ENCODE results near the gene CYP26A1. TPM values are rescaled to one million over a fixed set of nuclear protein-coding genes. Genes with fewer than 3 reads are reported as not detected.

CYP26A1 gene, protein sequence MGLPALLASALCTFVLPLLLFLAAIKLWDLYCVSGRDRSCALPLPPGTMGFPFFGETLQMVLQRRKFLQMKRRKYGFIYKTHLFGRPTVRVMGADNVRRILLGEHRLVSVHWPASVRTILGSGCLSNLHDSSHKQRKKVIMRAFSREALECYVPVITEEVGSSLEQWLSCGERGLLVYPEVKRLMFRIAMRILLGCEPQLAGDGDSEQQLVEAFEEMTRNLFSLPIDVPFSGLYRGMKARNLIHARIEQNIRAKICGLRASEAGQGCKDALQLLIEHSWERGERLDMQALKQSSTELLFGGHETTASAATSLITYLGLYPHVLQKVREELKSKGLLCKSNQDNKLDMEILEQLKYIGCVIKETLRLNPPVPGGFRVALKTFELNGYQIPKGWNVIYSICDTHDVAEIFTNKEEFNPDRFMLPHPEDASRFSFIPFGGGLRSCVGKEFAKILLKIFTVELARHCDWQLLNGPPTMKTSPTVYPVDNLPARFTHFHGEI
- total RNA-seq = not detected

DNA sequence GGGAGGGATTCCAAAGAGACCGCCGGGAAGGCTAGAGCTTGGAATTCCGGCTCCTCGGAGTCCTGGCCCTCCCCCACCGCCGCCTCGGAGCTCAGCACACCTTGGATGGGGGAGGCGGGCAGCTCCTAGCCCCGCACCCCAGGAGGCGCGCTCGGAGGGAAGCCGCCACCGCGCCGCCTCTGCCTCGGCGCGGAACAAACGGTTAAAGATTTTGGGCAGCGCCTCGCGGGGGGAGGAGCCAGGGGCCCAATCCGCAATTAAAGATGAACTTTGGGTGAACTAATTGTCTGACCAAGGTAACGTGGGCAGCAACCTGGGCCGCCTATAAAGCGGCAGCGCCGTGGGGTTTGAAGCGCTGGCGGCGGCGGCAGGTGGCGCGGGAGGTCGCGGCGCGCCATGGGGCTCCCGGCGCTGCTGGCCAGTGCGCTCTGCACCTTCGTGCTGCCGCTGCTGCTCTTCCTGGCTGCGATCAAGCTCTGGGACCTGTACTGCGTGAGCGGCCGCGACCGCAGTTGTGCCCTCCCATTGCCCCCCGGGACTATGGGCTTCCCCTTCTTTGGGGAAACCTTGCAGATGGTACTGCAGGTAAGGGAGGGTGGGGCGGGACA lies at the start of gene CYP26A1:
TSS of gene CYP26A1 (plus strand) at position 355 of the 608 bp plus-strand sequence. CDS start at position 397, 42 bp downstream.
- H3K27me3 ChIP-seq = peaks cover 0 to 71% of the 10 kb centered on the region in 2 donors

DNA sequence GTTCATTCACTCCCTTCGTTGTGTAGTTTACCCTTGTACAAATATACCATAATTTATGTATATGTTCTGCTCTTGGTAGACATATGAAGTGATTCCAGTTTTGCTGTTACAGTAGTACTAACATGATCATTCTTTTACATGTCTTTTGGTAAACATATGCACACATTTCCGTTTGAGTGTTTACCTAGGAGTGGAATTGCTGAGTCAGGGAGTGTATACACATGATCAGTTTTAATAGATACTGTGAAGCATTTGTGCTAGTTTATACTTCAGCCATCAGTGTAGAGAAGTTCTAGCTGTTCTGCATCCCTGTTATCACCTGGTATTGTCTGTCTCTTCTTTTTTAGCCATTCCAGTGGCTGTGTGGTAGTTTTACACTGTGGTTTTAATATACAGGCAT lies 47.6 kb upstream of the CYP26A1 start:
- DNase-seq (ENCODE audit: low spot score in 2 of 2) = no peak
- TF ChIP-seq POLR2A (IDR thresholded peaks at IDR 0.05) (no peak), EP300 (IDR thresholded peaks at IDR 0.05) (no peak)
- TF ChIP-seq, protein P1, sequence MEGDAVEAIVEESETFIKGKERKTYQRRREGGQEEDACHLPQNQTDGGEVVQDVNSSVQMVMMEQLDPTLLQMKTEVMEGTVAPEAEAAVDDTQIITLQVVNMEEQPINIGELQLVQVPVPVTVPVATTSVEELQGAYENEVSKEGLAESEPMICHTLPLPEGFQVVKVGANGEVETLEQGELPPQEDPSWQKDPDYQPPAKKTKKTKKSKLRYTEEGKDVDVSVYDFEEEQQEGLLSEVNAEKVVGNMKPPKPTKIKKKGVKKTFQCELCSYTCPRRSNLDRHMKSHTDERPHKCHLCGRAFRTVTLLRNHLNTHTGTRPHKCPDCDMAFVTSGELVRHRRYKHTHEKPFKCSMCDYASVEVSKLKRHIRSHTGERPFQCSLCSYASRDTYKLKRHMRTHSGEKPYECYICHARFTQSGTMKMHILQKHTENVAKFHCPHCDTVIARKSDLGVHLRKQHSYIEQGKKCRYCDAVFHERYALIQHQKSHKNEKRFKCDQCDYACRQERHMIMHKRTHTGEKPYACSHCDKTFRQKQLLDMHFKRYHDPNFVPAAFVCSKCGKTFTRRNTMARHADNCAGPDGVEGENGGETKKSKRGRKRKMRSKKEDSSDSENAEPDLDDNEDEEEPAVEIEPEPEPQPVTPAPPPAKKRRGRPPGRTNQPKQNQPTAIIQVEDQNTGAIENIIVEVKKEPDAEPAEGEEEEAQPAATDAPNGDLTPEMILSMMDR (IDR thresholded peaks at IDR 0.05) = no peak
- Histone ChIP-seq H3K4me3 (no peak overlapping the region), H3K4me1 (peaks cover 0 to 8% (median 3%) of the 10 kb centered on the region in 4 donors), H3K27ac (no peak overlapping the region), H3K36me3 (peaks cover 0 to 34% (median 0%) of the 10 kb centered on the region in 3 donors), H3K9me3 (peaks cover 0 to 8% (median 0%) of the 10 kb centered on the region in 4 donors), H3K27me3 (no peaks in the 10 kb centered on the region)
- WGBS, 2 donors = 73 to 75% methylated on average over 2 of the region's 2 CpGs

More for the DNA sequence above, at the start of gene CYP26A1:
- H3K36me3 ChIP-seq = no peaks in the 10 kb centered on the region
- WGBS, 2 donors = 0 to 1% methylated on average over 25 to 38 of the region's 52 CpGs
- H3K4me1 ChIP-seq = peaks cover 0 to 46% (median 32%) of the 10 kb centered on the region in 4 donors
- TF ChIP-seq, protein P1 (IDR thresholded peaks at IDR 0.05) = no peak
- TF ChIP-seq EP300 (IDR thresholded peaks at IDR 0.05) (no peak), POLR2A (IDR thresholded peaks at IDR 0.05) (no peak)
- no peak for DNase-seq (ENCODE audit: low spot score in 2 of 2)
- peak within 1 kb of the TSS in 3 of 4 donors; percentile 7 to 44 (median 27) for H3K4me3 ChIP-seq
- no peak within 1 kb of the TSS for H3K27ac ChIP-seq
- no peaks in the 10 kb centered on the region for H3K9me3 ChIP-seq

DNA sequence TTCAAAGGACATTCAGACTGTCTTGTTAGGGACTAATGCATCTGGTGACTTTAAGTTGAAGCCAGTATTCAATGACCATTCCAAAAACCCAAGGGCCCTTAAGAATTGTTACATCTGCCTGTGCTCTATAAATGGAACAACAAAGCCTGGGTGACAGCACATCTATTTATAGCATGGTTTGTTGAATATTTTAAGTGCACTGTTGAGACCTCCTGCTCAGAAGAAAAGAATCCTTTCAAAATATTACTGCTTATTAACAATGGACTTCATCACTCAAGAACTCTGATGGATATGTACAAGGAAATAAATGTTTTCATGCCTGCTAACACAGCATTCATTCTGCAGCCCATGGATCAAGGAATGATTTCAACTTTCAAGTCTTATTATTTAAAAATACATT lies 46.2 kb upstream of the CYP26A1 start:
- Histone ChIP-seq H3K4me3 (no peak overlapping the region), H3K36me3 (peaks cover 0 to 33% (median 0%) of the 10 kb centered on the region in 3 donors), H3K27me3 (no peaks in the 10 kb centered on the region), H3K4me1 (peaks cover 0 to 9% (median 3%) of the 10 kb centered on the region in 4 donors), H3K9me3 (peaks cover 0 to 8% (median 0%) of the 10 kb centered on the region in 4 donors), H3K27ac (no peak overlapping the region)
- no peak for DNase-seq (ENCODE audit: low spot score in 2 of 2)
- no peak for TF ChIP-seq EP300 (IDR thresholded peaks at IDR 0.05)
- TF ChIP-seq, protein P1 (IDR thresholded peaks at IDR 0.05) = no peak
- no peak for TF ChIP-seq POLR2A (IDR thresholded peaks at IDR 0.05)

DNA sequence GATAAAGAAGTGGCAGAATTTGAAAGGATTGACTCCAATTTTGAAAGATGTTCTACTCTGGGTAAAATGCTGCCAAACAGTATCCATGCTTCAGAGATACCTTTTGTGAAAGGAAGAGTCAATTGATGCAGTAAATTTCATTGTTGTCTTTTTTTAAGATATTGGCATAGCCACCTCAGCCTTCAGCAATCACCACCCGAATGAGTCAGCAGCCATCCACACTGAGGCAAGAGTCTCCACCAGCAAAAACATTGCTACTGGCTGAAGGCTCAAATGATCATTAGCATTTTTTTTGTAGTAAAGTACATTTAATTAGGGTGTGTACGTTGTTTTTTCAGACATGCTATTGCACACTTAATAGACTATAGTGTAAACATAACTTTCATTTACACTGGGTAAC lies 44.8 kb upstream of the CYP26A1 start:
- H3K36me3 ChIP-seq = peaks cover 0 to 33% (median 0%) of the 10 kb centered on the region in 3 donors

More for the DNA sequence above, 44.8 kb upstream of the CYP26A1 start:
- Histone ChIP-seq H3K27me3 (no peaks in the 10 kb centered on the region), H3K4me1 (peaks cover 0 to 18% (median 3%) of the 10 kb centered on the region in 4 donors), H3K27ac (no peak overlapping the region), H3K4me3 (no peak overlapping the region), H3K9me3 (peaks cover 0 to 8% (median 0%) of the 10 kb centered on the region in 4 donors)
- no peak for DNase-seq (ENCODE audit: low spot score in 2 of 2)
- 62 to 76% methylated on average over 2 of the region's 2 CpGs for WGBS, 2 donors
- TF ChIP-seq EP300 (IDR thresholded peaks at IDR 0.05) = no peak
- TF ChIP-seq, protein P1 (IDR thresholded peaks at IDR 0.05) = no peak
- TF ChIP-seq POLR2A (IDR thresholded peaks at IDR 0.05) = no peak

All from tibial nerve (tissue), 4 donors.